Hematopoietic multipotent progenitor cell (in vitro differentiated cells): ENCODE results near the gene IBA57. TPM values are rescaled to one million over a fixed set of nuclear protein-coding genes. Genes with fewer than 3 reads are reported as not detected.
A peak's percentile ranks its signal among the peaks of the same experiment; 100 is the strongest.

Experiments
- DNase-seq, 3 donors: peaks; one replicate each; pipeline ENCODE4 v3.0.0-alpha.2; 2011 to 2015; ENCODE audit warnings: low read depth in 2 of 3, low spot score in 2 of 3
- total RNA-seq: library from RNA; depleted of rRNA; stranded (reverse); fragments of >200 nt; gene quantifications from one replicate; pipeline ENCODE4 v1.2.3, GENCODE V29; 2012

IBA57 gene
- total RNA-seq, 1 donor, result 10.8 TPM

GRCh38 chr1:228155596-228156514 is 9.7 kb upstream of the IBA57 start:
- DNase-seq, result no peak

- DNase-seq, result peak in 1 of 3 donors; percentile 68
Observed at GRCh38 chr1:228156515-228156881, 9.1 kb upstream of the IBA57 start.

GRCh38 chr1:228156941-228157728 is 8.5 kb upstream of the IBA57 start:
- DNase-seq, result peak in 1 of 3 donors; percentile 50

GRCh38 chr1:228157729-228158126 is 7.9 kb upstream of the IBA57 start:
- no peak for DNase-seq

- DNase-seq, result no peak
Observed at GRCh38 chr1:228158151-228159007, 7.2 kb upstream of the IBA57 start.

- no peak for DNase-seq
Observed at GRCh38 chr1:228159008-228159665, 6.5 kb upstream of the IBA57 start.

GRCh38 chr1:228160201-228160761 is 5.3 kb upstream of the IBA57 start:
- DNase-seq, result no peak

- DNase-seq, result no peak
Observed at GRCh38 chr1:228161362-228161761, 4.2 kb upstream of the IBA57 start.

GRCh38 chr1:228161866-228162265 is 3.7 kb upstream of the IBA57 start:
- no peak for DNase-seq

- DNase-seq, result no peak
Observed at GRCh38 chr1:228162286-228163006, 3.2 kb upstream of the IBA57 start.

GRCh38 chr1:228163007-228163753 is 2.4 kb upstream of the IBA57 start:
- DNase-seq, result no peak

- no peak for DNase-seq
Observed at GRCh38 chr1:228163776-228164519, 1.7 kb upstream of the IBA57 start.

- peak in 1 of 3 donors; percentile 47 for DNase-seq
Observed at GRCh38 chr1:228164561-228165371, 838 bp upstream of the IBA57 start.

GRCh38 chr1:228166170-228166936 is 749 bp downstream of the IBA57 start:
- DNase-seq, result peak; percentile 46 to 96 (median 90)

- no peak for DNase-seq
Observed at GRCh38 chr1:228168563-228169270, 3.1 kb downstream of the IBA57 start.

- no peak for DNase-seq
Observed at GRCh38 chr1:228169345-228169744, 3.7 kb downstream of the IBA57 start.
